ENCODE measurements around the gene CEP19.

CEP19 gene

GRCh38 chr3:196700801-196701200, 11.2 kb downstream of the CEP19 start:
- no peak overlapping the region for H3K4me3 ChIP-seq (ENCODE audit: low read depth, low read length)
- no peak for TF ChIP-seq CTCF (IDR thresholded peaks at IDR 0.05; ENCODE audit: low read depth, low read length)
- H3K27me3 ChIP-seq (ENCODE audit: insufficient read depth, low read depth, severe bottlenecking) = no peaks in the 10 kb centered on the region
- DNase-seq = no peak
- H3K36me3 ChIP-seq = no peaks in the 10 kb centered on the region
- no peaks in the 10 kb centered on the region for H3K9me3 ChIP-seq (ENCODE audit: severe bottlenecking)
- H3K27ac ChIP-seq = no peak overlapping the region

- no peaks in the 10 kb centered on the region for H3K9me3 ChIP-seq (ENCODE audit: severe bottlenecking)
- no peak overlapping the region for H3K4me3 ChIP-seq (ENCODE audit: low read depth, low read length)
- DNase-seq = no peak
- H3K27ac ChIP-seq = no peak overlapping the region
- no peaks in the 10 kb centered on the region for H3K27me3 ChIP-seq (ENCODE audit: insufficient read depth, low read depth, severe bottlenecking)
- no peaks in the 10 kb centered on the region for H3K36me3 ChIP-seq
- no peak for TF ChIP-seq CTCF (IDR thresholded peaks at IDR 0.05; ENCODE audit: low read depth, low read length)
These were observed 12.3 kb downstream of the CEP19 start for GRCh38 chr3:196699749-196700148.

- Histone ChIP-seq H3K9me3 (ENCODE audit: severe bottlenecking) (no peaks in the 10 kb centered on the region), H3K4me3 (ENCODE audit: low read depth, low read length) (no peak overlapping the region), H3K27me3 (ENCODE audit: insufficient read depth, low read depth, severe bottlenecking) (no peaks in the 10 kb centered on the region), H3K27ac (no peak overlapping the region), H3K36me3 (no peaks in the 10 kb centered on the region)
- no peak for DNase-seq
- TF ChIP-seq CTCF (IDR thresholded peaks at IDR 0.05; ENCODE audit: low read depth, low read length) = no peak
These were observed 14.8 kb downstream of the CEP19 start for GRCh38 chr3:196697270-196697669.

- Histone ChIP-seq H3K27ac (no peak overlapping the region), H3K4me3 (ENCODE audit: low read depth, low read length) (no peak overlapping the region), H3K9me3 (ENCODE audit: severe bottlenecking) (no peaks in the 10 kb centered on the region), H3K27me3 (ENCODE audit: insufficient read depth, low read depth, severe bottlenecking) (no peaks in the 10 kb centered on the region), H3K36me3 (no peaks in the 10 kb centered on the region)
- no peak for TF ChIP-seq CTCF (IDR thresholded peaks at IDR 0.05; ENCODE audit: low read depth, low read length)
- no peak for DNase-seq
These were observed 16.2 kb downstream of the CEP19 start for GRCh38 chr3:196695849-196696226.

- no peak for DNase-seq
- H3K36me3 ChIP-seq = no peaks in the 10 kb centered on the region
- H3K4me3 ChIP-seq (ENCODE audit: low read depth, low read length) = no peak overlapping the region
- H3K9me3 ChIP-seq (ENCODE audit: severe bottlenecking) = no peaks in the 10 kb centered on the region
- H3K27me3 ChIP-seq (ENCODE audit: insufficient read depth, low read depth, severe bottlenecking) = no peaks in the 10 kb centered on the region
- H3K27ac ChIP-seq = no peak overlapping the region
- no peak for TF ChIP-seq CTCF (IDR thresholded peaks at IDR 0.05; ENCODE audit: low read depth, low read length)
These were observed 16.9 kb downstream of the CEP19 start for GRCh38 chr3:196694941-196695848.
